ENCODE data around the gene TBX2.
"Not testable (repeated sequence)": the region's sequence is repeated elsewhere in the genome, so short reads cannot be mapped to it uniquely, and the experiment has no call there.

Gene TBX2

GRCh38 chr17:61422869-61423268 lies 23.2 kb downstream of the TBX2 start:
- H3K9me3 ChIP-seq (ENCODE audit: control insufficient read depth, low read length), result no peaks in the 10 kb centered on the region
- H3K4me1 ChIP-seq (ENCODE audit: control insufficient read depth, insufficient read depth, low read length, poor library complexity, severe bottlenecking), result no peaks in the 10 kb centered on the region
- H3K36me3 ChIP-seq (ENCODE audit: control insufficient read depth, insufficient read depth, low read length), result no peaks in the 10 kb centered on the region
- no peaks in the 10 kb centered on the region for H3K27me3 ChIP-seq (replicated peaks; ENCODE audit: control insufficient read depth, insufficient read depth, low read length, poor library complexity, severe bottlenecking)
- H3K4me3 ChIP-seq (ENCODE audit: insufficient read depth, low read depth, low read length, poor library complexity, severe bottlenecking), result no peak overlapping the region
- H3K27ac ChIP-seq (ENCODE audit: insufficient read depth, low read length, poor library complexity, severe bottlenecking), result no peak overlapping the region
- DNase-seq, result no peak

DNA sequence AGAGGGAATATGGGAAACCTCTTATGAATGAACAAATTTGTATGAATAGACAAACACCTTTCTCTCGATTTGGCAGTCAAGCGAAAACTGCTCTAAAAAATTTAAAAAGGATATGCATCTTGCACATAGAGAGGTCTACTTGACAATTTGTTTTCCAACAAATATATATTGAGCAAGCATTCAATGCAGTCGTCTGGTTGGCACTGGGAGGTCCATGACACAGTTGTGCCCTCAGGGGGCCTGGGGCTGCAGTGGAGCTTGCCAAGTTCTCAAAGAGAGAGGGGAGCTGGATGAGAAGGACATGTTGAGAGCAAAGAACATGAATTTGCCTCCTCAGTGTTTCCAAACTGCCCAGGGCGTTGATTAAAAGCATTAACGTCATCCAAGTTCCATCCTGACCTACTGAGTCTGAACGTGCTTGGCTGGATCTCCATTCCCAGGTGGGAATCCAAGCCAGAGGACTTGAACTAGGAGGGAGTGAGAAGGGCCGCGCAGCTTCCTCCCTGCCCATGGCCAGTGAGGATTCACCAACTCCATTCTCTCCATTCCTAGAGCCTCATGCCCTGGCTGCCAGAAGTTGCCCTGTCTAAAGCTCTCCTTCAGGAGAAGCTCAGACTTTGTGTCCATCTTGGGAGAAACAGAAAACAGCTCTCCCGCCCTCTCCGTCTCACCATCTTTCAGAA lies 24.5 kb downstream of the TBX2 start:
- Histone ChIP-seq H3K27me3 (replicated peaks; ENCODE audit: control insufficient read depth, insufficient read depth, low read length, poor library complexity, severe bottlenecking) (no peaks in the 10 kb centered on the region), H3K36me3 (ENCODE audit: control insufficient read depth, insufficient read depth, low read length) (no peaks in the 10 kb centered on the region), H3K4me1 (ENCODE audit: control insufficient read depth, insufficient read depth, low read length, poor library complexity, severe bottlenecking) (no peaks in the 10 kb centered on the region), H3K9me3 (ENCODE audit: control insufficient read depth, low read length) (no peaks in the 10 kb centered on the region), H3K4me3 (ENCODE audit: insufficient read depth, low read depth, low read length, poor library complexity, severe bottlenecking) (no peak overlapping the region), H3K27ac (ENCODE audit: insufficient read depth, low read length, poor library complexity, severe bottlenecking) (no peak overlapping the region)
- no peak for DNase-seq

GRCh38 chr17:61425682-61426481 lies 26.2 kb downstream of the TBX2 start:
- Histone ChIP-seq H3K4me1 (ENCODE audit: control insufficient read depth, insufficient read depth, low read length, poor library complexity, severe bottlenecking) (no peaks in the 10 kb centered on the region), H3K4me3 (ENCODE audit: insufficient read depth, low read depth, low read length, poor library complexity, severe bottlenecking) (no peak overlapping the region), H3K36me3 (ENCODE audit: control insufficient read depth, insufficient read depth, low read length) (no peaks in the 10 kb centered on the region), H3K9me3 (ENCODE audit: control insufficient read depth, low read length) (no peaks in the 10 kb centered on the region), H3K27me3 (replicated peaks; ENCODE audit: control insufficient read depth, insufficient read depth, low read length, poor library complexity, severe bottlenecking) (no peaks in the 10 kb centered on the region), H3K27ac (ENCODE audit: insufficient read depth, low read length, poor library complexity, severe bottlenecking) (no peak overlapping the region)
- no peak for DNase-seq

DNA sequence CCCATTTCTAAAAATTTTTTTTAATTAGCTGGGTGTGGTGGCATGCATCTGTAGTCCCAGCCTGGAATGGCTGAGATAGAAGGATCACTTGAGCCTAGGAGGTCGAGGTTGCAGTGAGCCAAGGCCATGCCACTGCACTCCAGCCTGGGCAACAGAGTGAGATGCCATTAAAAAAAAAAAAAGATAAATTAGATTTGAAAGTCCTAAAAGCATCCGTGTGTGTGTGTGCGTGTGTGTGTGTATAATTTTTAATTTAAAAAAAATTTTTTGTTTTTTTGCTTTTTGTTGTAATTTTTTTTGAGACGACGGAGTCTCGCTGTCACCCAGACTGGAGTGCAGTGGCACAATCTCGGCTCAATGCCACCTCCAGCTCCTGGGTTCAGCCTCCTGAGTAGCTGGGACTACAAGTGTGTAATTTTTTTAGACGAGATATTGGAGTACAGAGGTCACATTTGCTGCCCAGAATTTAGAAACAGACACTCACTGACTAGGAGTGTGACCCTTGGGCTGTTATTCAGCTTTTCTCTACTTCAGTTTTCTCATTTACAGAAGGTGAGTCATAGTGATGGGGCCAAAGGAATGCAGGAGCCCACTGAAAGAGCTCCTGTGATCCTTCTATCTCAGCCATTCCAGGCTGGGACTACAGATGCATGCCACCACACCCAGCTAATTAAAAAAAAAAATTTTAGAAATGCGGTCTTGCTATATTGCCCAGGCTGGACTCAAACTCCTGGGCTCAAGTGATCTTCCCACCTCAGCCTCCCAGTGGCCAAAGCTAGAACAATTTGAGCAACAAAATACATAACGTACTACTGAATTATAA lies 27.1 kb downstream of the TBX2 start:
- Histone ChIP-seq H3K27ac (ENCODE audit: insufficient read depth, low read length, poor library complexity, severe bottlenecking) (no peak overlapping the region), H3K4me1 (ENCODE audit: control insufficient read depth, insufficient read depth, low read length, poor library complexity, severe bottlenecking) (no peaks in the 10 kb centered on the region), H3K4me3 (ENCODE audit: insufficient read depth, low read depth, low read length, poor library complexity, severe bottlenecking) (no peak overlapping the region), H3K27me3 (replicated peaks; ENCODE audit: control insufficient read depth, insufficient read depth, low read length, poor library complexity, severe bottlenecking) (no peaks in the 10 kb centered on the region), H3K36me3 (ENCODE audit: control insufficient read depth, insufficient read depth, low read length) (no peaks in the 10 kb centered on the region), H3K9me3 (ENCODE audit: control insufficient read depth, low read length) (no peaks in the 10 kb centered on the region)
- DNase-seq, result no peak

GRCh38 chr17:61427567-61427966 lies 27.9 kb downstream of the TBX2 start:
- Histone ChIP-seq H3K9me3 (ENCODE audit: control insufficient read depth, low read length) (no peaks in the 10 kb centered on the region), H3K27ac (ENCODE audit: insufficient read depth, low read length, poor library complexity, severe bottlenecking) (no peak overlapping the region), H3K4me3 (ENCODE audit: insufficient read depth, low read depth, low read length, poor library complexity, severe bottlenecking) (no peak overlapping the region), H3K27me3 (replicated peaks; ENCODE audit: control insufficient read depth, insufficient read depth, low read length, poor library complexity, severe bottlenecking) (no peaks in the 10 kb centered on the region), H3K4me1 (ENCODE audit: control insufficient read depth, insufficient read depth, low read length, poor library complexity, severe bottlenecking) (no peaks in the 10 kb centered on the region), H3K36me3 (ENCODE audit: control insufficient read depth, insufficient read depth, low read length) (no peaks in the 10 kb centered on the region)
- DNase-seq, result no peak

DNA sequence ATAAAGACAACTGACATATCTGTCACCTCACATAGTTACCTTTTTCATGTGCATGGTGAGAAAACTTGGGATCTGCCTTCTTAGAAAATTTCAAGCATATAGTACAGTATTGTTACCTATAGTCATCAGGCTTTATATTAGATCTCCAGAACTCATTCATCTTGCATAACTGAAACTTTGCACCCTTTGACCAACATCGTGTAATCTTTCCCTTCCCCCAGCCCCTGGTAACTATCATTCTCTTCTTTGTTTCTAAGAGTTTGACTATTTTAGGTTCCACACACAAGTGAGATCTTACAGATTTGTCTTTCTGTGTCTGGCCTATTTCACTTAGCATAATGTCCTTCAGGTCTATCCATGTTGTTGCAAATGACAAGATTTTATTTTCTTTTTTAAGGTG lies 29.6 kb downstream of the TBX2 start:
- DNase-seq, result no peak
- no peaks in the 10 kb centered on the region for H3K36me3 ChIP-seq (ENCODE audit: control insufficient read depth, insufficient read depth, low read length)

GRCh38 chr17:61429831-61430230 lies 30.2 kb downstream of the TBX2 start:
- H3K36me3 ChIP-seq (ENCODE audit: control insufficient read depth, insufficient read depth, low read length); H3K4me3 ChIP-seq (ENCODE audit: insufficient read depth, low read depth, low read length, poor library complexity, severe bottlenecking); H3K27ac ChIP-seq (ENCODE audit: insufficient read depth, low read length, poor library complexity, severe bottlenecking); H3K4me1 ChIP-seq (ENCODE audit: control insufficient read depth, insufficient read depth, low read length, poor library complexity, severe bottlenecking); H3K9me3 ChIP-seq (ENCODE audit: control insufficient read depth, low read length); H3K27me3 ChIP-seq (replicated peaks; ENCODE audit: control insufficient read depth, insufficient read depth, low read length, poor library complexity, severe bottlenecking); DNase-seq: not testable (repeated sequence)

More for the DNA sequence above, 29.6 kb downstream of the TBX2 start:
- H3K4me3 ChIP-seq (ENCODE audit: insufficient read depth, low read depth, low read length, poor library complexity, severe bottlenecking), result no peak overlapping the region
- no peak overlapping the region for H3K27ac ChIP-seq (ENCODE audit: insufficient read depth, low read length, poor library complexity, severe bottlenecking)
- no peaks in the 10 kb centered on the region for H3K4me1 ChIP-seq (ENCODE audit: control insufficient read depth, insufficient read depth, low read length, poor library complexity, severe bottlenecking)
- H3K27me3 ChIP-seq (replicated peaks; ENCODE audit: control insufficient read depth, insufficient read depth, low read length, poor library complexity, severe bottlenecking), result no peaks in the 10 kb centered on the region
- H3K9me3 ChIP-seq (ENCODE audit: control insufficient read depth, low read length), result no peaks in the 10 kb centered on the region

DNA sequence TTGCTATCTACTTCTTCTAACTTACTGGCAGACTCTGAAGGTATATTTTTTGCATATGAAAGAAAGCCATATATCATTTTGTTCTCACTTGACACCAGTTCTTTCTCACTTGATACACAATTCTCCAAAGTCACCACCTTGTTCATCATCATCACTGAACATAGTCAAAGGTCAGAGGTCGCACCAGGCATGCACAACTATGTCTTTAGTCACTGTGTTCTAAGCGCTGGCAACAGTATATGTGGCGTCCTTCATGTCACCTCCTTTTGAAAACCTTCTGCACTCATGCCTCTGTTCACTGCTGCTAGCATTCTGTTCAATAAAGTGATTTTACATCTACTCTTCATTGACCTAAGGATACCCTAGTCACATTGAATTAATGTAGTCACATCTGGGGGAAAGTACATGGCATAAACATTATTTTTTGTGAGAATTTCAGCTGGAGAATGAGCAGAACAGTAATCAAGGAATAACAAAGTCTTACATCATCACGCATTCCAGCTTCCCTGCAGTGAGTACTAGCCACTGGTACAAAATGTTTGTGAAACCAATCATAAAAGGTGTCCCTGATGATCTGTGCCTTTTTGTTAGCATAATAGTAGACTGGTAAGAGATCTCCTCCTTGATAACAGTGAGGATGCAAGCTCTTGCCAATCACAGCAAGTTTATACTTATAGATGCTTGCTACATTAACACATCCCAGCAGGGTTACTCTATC lies 32.1 kb downstream of the TBX2 start:
- Histone ChIP-seq H3K36me3 (ENCODE audit: control insufficient read depth, insufficient read depth, low read length) (no peaks in the 10 kb centered on the region), H3K4me1 (ENCODE audit: control insufficient read depth, insufficient read depth, low read length, poor library complexity, severe bottlenecking) (no peaks in the 10 kb centered on the region), H3K4me3 (ENCODE audit: insufficient read depth, low read depth, low read length, poor library complexity, severe bottlenecking) (no peak overlapping the region), H3K27ac (ENCODE audit: insufficient read depth, low read length, poor library complexity, severe bottlenecking) (no peak overlapping the region), H3K27me3 (replicated peaks; ENCODE audit: control insufficient read depth, insufficient read depth, low read length, poor library complexity, severe bottlenecking) (no peaks in the 10 kb centered on the region), H3K9me3 (ENCODE audit: control insufficient read depth, low read length) (no peaks in the 10 kb centered on the region)
- no peak for DNase-seq

- Histone ChIP-seq H3K4me3 (ENCODE audit: insufficient read depth, low read depth, low read length, poor library complexity, severe bottlenecking) (no peak overlapping the region), H3K36me3 (ENCODE audit: control insufficient read depth, insufficient read depth, low read length) (no peaks in the 10 kb centered on the region), H3K27me3 (replicated peaks; ENCODE audit: control insufficient read depth, insufficient read depth, low read length, poor library complexity, severe bottlenecking) (peaks cover 4% of the 10 kb centered on the region), H3K27ac (ENCODE audit: insufficient read depth, low read length, poor library complexity, severe bottlenecking) (no peak overlapping the region), H3K4me1 (ENCODE audit: control insufficient read depth, insufficient read depth, low read length, poor library complexity, severe bottlenecking) (no peaks in the 10 kb centered on the region), H3K9me3 (ENCODE audit: control insufficient read depth, low read length) (no peaks in the 10 kb centered on the region)
- DNase-seq, result no peak
Measured at GRCh38 chr17:61436273-61436672, 36.6 kb downstream of the TBX2 start.

Data from effector memory CD4-positive, alpha-beta T cell (primary cell).